Large intestine (tissue), 3 donors: ENCODE measurements around the gene MSI2. TPM values are rescaled to one million over a fixed set of nuclear protein-coding genes. Genes with fewer than 3 reads are reported as not detected.

ENCODE experiments used
- DNase-seq, 2 donors: peaks; one replicate each; pipeline versions ENCODE4 v3.0.0 to v3.0.0-alpha.2; 2013
- H3K27ac ChIP-seq: one replicate; pipeline ENCODE4 v1.5.1; 2013; ENCODE audit warnings: low read length
- H3K27me3 ChIP-seq: 2 replicates; pipeline ENCODE4 v1.6.1; 2013; ENCODE audit warnings: low read length; ENCODE audit not compliant: control insufficient read depth, insufficient read depth
- H3K36me3 ChIP-seq: 2 replicates; pipeline ENCODE4 v1.6.1; 2013; ENCODE audit warnings: low read length; ENCODE audit not compliant: control insufficient read depth, insufficient read depth
- H3K4me1 ChIP-seq: one replicate; pipeline ENCODE4 v1.6.1; 2013; ENCODE audit warnings: low read length; ENCODE audit not compliant: control insufficient read depth, insufficient read depth
- H3K4me3 ChIP-seq: one replicate; pipeline ENCODE4 v1.5.1; 2013; ENCODE audit warnings: low read length
- H3K9me3 ChIP-seq: one replicate; pipeline ENCODE4 v1.6.1; 2013; ENCODE audit warnings: mild to moderate bottlenecking, low read depth, low read length, moderate library complexity; ENCODE audit not compliant: control insufficient read depth
- WGBS: methylation state at CpG from one replicate; pipeline ENCODE4 v1.1.5; 2013; ENCODE audit warnings: low lambda C conversion rate; ENCODE audit not compliant: insufficient coverage; 5-methylcytosine and 5-hydroxymethylcytosine counted together
- polyA plus RNA-seq: library from polyadenylated mRNA; unstranded; fragments of 120-200 nt; gene quantifications from one replicate; pipeline ENCODE4 v1.2.1, GENCODE V29; 2013

MSI2 gene
- polyA plus RNA-seq, 1 donor, result 46.1 TPM

DNA sequence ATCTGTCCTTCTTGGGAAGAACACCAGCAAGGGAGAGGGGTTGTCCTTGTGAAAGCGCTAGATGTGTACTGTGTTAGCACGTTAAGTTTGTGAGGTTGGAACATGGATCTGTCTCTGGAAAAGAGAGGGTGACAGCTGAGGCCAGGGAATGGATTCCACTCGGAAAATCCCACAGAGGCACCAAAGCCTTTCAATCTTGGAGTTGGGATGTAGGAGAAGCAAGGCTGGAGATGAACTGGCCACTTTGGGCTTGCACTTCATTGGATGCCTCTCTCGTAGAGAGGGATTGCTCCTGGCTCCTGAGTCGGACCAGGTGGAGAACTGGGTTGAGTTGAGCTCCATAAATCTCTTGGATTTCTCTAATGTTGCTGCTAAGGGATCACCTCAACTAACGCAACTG is 421.5 kb downstream of the MSI2 start:
- Histone ChIP-seq H3K4me1 (no peaks in the 10 kb centered on the region), H3K27me3 (no peaks in the 10 kb centered on the region), H3K4me3 (no peak overlapping the region), H3K36me3 (peaks cover 22% of the 10 kb centered on the region), H3K27ac (no peak overlapping the region), H3K9me3 (no peaks in the 10 kb centered on the region)
- WGBS, result 100% methylated on average over 1 of the region's 6 CpGs
- no peak for DNase-seq

DNA sequence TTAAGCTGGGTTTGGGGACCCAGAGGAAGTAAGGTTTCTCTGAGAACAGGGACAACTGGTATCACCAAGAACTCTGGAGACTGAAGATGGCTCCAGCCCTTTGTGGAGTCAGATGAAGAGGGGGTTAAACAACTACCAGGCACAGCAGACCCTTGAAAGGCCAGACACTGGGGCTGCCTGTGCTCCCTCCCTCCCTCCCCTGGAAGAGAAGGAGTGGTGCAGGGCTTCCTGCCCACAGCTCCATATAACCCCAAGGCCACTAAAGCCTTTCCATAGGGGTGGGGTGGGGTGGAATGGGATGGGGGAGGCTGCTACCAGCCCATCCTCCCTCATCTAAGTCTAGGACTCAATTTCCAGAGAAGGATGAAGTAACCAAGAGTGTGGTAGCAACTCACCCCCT is 422.1 kb downstream of the MSI2 start:
- Histone ChIP-seq H3K27ac (no peak overlapping the region), H3K4me1 (no peaks in the 10 kb centered on the region), H3K36me3 (peaks cover 19% of the 10 kb centered on the region), H3K4me3 (no peak overlapping the region), H3K27me3 (no peaks in the 10 kb centered on the region), H3K9me3 (no peaks in the 10 kb centered on the region)
- DNase-seq, result no peak

DNA sequence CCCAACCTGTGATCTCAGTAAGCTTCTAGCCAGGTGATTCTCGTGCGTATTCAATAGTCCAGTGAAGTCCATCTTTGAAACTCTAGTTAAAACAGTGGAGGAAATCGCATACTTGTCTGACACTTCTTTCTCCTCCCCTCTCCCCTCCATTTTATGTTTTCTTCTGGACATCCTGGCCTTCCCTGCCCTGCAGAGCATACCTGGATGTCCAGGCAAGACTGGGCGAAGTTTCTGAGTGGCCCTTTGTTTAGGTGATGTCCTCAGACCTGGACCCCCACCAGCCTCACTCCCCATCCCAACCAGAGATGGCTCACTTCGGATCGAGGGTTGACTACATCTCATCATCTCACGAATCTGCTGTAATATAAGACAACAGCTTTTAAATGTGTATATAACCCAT is 423.0 kb downstream of the MSI2 start:
- no peak overlapping the region for H3K4me3 ChIP-seq
- no peak overlapping the region for H3K27ac ChIP-seq
- DNase-seq, result no peak
- no peaks in the 10 kb centered on the region for H3K9me3 ChIP-seq
- WGBS, result 80% methylated on average over 3 of the region's 7 CpGs
- peaks cover 22% of the 10 kb centered on the region for H3K36me3 ChIP-seq
- H3K27me3 ChIP-seq, result no peaks in the 10 kb centered on the region
- H3K4me1 ChIP-seq, result no peaks in the 10 kb centered on the region

- no peaks in the 10 kb centered on the region for H3K4me1 ChIP-seq
- 100% methylated on average over 2 of the region's 10 CpGs for WGBS
- no peaks in the 10 kb centered on the region for H3K27me3 ChIP-seq
Observed at GRCh38 chr17:57679906-57680695, 423.8 kb downstream of the MSI2 start.

DNA sequence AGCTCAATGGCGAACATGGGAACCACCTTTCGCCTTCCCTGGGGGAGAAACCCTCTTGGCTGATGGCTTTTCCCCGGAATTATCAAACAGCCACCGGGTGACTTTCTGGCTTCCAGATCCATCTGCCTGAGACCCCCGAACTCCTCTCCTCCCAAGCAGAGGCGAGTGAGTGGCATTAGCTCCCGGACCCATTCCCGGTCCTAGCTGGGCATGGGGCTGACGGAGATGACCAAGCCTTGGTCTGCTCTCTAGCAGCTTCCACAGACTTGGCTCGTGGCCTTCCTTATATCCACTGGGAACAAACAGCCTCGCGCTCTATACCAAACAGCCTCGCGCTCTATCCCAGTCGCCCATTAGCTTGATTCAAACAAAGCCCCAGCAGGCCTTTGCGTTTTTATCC is 426.4 kb downstream of the MSI2 start:
- DNase-seq, result no peak
- H3K4me3 ChIP-seq, result no peak overlapping the region
- whole genome bisulfite sequencing, result 93% methylated on average over 5 of the region's 16 CpGs
- no peak overlapping the region for H3K27ac ChIP-seq
- H3K4me1 ChIP-seq, result no peaks in the 10 kb centered on the region
- no peaks in the 10 kb centered on the region for H3K9me3 ChIP-seq
- peaks cover 10% of the 10 kb centered on the region for H3K36me3 ChIP-seq
- H3K27me3 ChIP-seq, result no peaks in the 10 kb centered on the region

More at GRCh38 chr17:57679906-57680695, 423.8 kb downstream of the MSI2 start:
- Histone ChIP-seq H3K27ac (no peak overlapping the region), H3K4me3 (no peak overlapping the region), H3K36me3 (peaks cover 25% of the 10 kb centered on the region), H3K9me3 (no peaks in the 10 kb centered on the region)
- DNase-seq, result no peak

DNA sequence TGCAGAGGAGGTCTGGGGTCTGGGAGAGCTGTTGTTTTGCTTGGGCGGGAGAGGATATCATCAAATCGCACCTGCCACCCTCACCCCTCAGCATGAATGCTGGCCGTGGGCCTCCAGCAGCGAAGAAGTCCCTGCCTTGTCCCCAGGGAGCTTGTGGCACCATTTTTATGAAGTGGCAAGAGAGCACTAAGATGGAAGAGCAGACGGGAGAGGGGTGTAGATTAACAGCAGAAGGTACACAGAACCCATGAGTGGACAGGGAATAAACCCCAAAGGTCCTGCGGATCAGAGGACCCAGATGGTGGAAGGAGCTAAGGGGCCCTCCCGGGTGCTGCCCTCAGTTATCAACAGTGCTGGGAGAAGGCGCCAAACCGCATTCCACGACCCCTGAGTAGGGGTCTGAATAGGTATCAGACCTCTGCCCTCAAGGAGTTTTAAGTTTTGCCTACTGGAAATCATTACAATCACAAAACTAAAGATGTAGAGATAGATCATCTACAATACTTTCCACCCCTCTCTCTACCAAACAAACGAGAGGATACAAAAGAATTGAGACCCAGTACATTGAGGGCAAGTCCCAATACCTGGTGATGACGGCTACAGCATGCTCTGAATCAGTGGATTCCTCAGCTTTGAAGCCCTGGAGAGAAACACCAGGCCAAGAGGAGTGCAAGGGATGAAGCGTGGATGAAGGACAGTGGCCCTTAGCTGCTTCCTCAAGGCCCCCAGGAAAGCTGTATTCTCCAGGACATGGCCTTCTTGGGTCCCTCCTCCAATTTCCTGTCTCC is 428.6 kb downstream of the MSI2 start:
- H3K9me3 ChIP-seq, result no peaks in the 10 kb centered on the region
- H3K4me1 ChIP-seq, result no peaks in the 10 kb centered on the region
- H3K27ac ChIP-seq, result no peak overlapping the region
- no peak for DNase-seq
- 100% methylated on average over 1 of the region's 13 CpGs for WGBS
- H3K4me3 ChIP-seq, result no peak overlapping the region
- H3K36me3 ChIP-seq, result peaks cover 10% of the 10 kb centered on the region
- H3K27me3 ChIP-seq, result no peaks in the 10 kb centered on the region

GRCh38 chr17:57685499-57686132 is 429.3 kb downstream of the MSI2 start:
- no CpG with 5 or more reads among the region's 7 CpGs for WGBS
- Histone ChIP-seq H3K4me3 (no peak overlapping the region), H3K27ac (no peak overlapping the region), H3K9me3 (no peaks in the 10 kb centered on the region), H3K27me3 (no peaks in the 10 kb centered on the region), H3K36me3 (peaks cover 10% of the 10 kb centered on the region), H3K4me1 (no peaks in the 10 kb centered on the region)
- no peak for DNase-seq

DNA sequence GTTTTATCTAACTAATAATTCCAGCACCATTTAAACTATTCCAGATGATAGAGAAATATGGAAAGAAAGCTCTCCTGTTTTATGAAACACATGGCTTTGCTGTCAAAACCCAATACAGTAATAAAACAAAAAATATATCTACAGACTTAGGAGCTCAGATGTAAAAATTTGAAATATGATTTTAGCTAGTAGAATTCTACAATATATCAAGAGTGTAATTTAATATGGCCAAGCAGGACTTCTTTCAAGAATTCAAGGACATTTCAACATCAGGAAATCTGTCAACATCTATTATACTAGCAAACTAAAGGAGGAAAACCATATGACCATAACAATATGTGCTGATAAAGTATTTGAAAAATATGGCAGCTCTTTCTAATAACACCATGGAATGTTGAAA is 431.3 kb downstream of the MSI2 start:
- no peak for DNase-seq
- Histone ChIP-seq H3K36me3 (peaks cover 10% of the 10 kb centered on the region), H3K9me3 (no peaks in the 10 kb centered on the region)

DNA sequence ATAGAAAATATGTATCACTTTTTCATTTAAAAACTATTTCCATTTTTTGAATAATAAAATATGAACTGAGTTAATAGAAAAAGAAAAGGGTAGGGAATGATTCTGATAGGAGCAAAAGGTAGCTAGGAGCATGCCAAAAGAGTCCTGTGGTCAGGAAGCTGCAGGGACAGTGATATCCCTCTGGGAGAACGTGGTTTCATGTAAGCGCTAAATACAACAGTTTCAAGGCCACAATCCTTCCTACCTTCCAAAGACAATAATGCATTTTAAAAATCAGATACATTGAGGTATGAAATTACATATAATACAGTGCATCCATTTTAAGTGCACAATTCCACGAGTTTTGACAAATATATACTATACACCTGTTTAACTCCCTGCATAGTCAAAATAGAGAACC is 432.9 kb downstream of the MSI2 start:
- WGBS, result no CpG with 5 or more reads among the region's 3 CpGs
- Histone ChIP-seq H3K36me3 (peaks cover 7% of the 10 kb centered on the region), H3K9me3 (peaks cover 3% of the 10 kb centered on the region), H3K27me3 (no peaks in the 10 kb centered on the region), H3K27ac (no peak overlapping the region), H3K4me3 (no peak overlapping the region), H3K4me1 (no peaks in the 10 kb centered on the region)
- no peak for DNase-seq

More for the DNA sequence above, 431.3 kb downstream of the MSI2 start:
- no peaks in the 10 kb centered on the region for H3K4me1 ChIP-seq
- H3K27me3 ChIP-seq, result no peaks in the 10 kb centered on the region
- no peak overlapping the region for H3K4me3 ChIP-seq
- no peak overlapping the region for H3K27ac ChIP-seq

GRCh38 chr17:57691939-57692338 is 435.6 kb downstream of the MSI2 start:
- Histone ChIP-seq H3K9me3 (peaks cover 3% of the 10 kb centered on the region), H3K4me3 (no peak overlapping the region), H3K27ac (no peak overlapping the region), H3K27me3 (no peaks in the 10 kb centered on the region), H3K4me1 (no peaks in the 10 kb centered on the region), H3K36me3 (no peaks in the 10 kb centered on the region)
- DNase-seq, result no peak
- 100% methylated on average over 1 of the region's 1 CpG for WGBS
